Gastrocnemius medialis (tissue), 4 donors: ENCODE data around the gene SPOPL.

Source experiments
- CTCF ChIP-seq, 5 experiments: fragments of 450-650 bp in 3 of 5; fragments of 200-600 bp in 2 of 5; sonication (generic) in 2 of 5; IDR thresholded peaks in 4 of 5; conservative IDR thresholded peaks in 1 of 5; 1 replicate in 4 of 5; 2 replicates in 1 of 5; pipeline ENCODE4 v1.5.1; 2016 to 2019; ENCODE audit warnings: antibody characterized with exemption in 5 of 5, mild to moderate bottlenecking in 3 of 5, moderate library complexity in 3 of 5
- POLR2A ChIP-seq, 2 donors: fragments of 450-650 bp; IDR thresholded peaks; one replicate each; pipeline ENCODE4 v1.6.1; 2017; ENCODE audit warnings: antibody characterized with exemption in 2 of 2, mild to moderate bottlenecking in 2 of 2, moderate library complexity in 2 of 2

- TF ChIP-seq POLR2A (IDR thresholded peaks at IDR 0.05) = no peak
- TF ChIP-seq CTCF (IDR thresholded peaks at IDR 0.05 in 4 of 5, conservative IDR thresholded peaks at IDR 0.05 in 1 of 5) = no peak
Observed at GRCh38 chr2:138495384-138495783, 6.2 kb upstream of the SPOPL start.
